Measurements from ENCODE around the gene MAGI2.

- TF ChIP-seq CTCF (IDR thresholded peaks at IDR 0.05; ENCODE audit: low read depth, low read length, missing input control) (no peak), MAX (IDR thresholded peaks at IDR 0.05) (no peak), FOXA2 (IDR thresholded peaks at IDR 0.05) (no peak), YY1 (IDR thresholded peaks at IDR 0.05) (no peak), HNF4A (conservative IDR thresholded peaks at IDR 0.05) (no peak), RAD21 (IDR thresholded peaks at IDR 0.05) (no peak), TAF1 (conservative IDR thresholded peaks at IDR 0.05) (no peak), JUND (IDR thresholded peaks at IDR 0.05) (no peak), ZBTB33 (IDR thresholded peaks at IDR 0.05) (no peak)
Measured at GRCh38 chr7:79212334-79212733, 241.1 kb downstream of the MAGI2 start.

All from liver (tissue), 3 donors.